IMR-90 (cell line): ENCODE measurements around the gene LY6G6F. TPM values are rescaled to one million over a fixed set of nuclear protein-coding genes. Genes with fewer than 3 reads are reported as not detected.
A peak's percentile ranks its signal among the peaks of the same experiment; 100 is the strongest.

ENCODE experiments used
- ATAC-seq: fragments of 200-7000 bp; cut with Tn5 transposase; 2 replicates; pipeline ENCODE4 v1.9.1; 2020; ENCODE audit warnings: low read depth, mild to moderate bottlenecking, moderate library complexity
- BruUV-seq: library from RNA; stranded (reverse); fragments of 400-500 nt; replicated peaks from 2 replicates; lab custom pipeline; 2021; lab: Mats Ljungman, UMichigan
- CTCF ChIA-PET: fragments of 300-600 bp; formaldehyde crosslinking; extraction: SDS; loops from one replicate; lab custom pipeline; 2021; ENCODE audit warnings: antibody characterized with exemption; lab: Yijun Ruan, JAX
- POLR2A ChIA-PET: fragments of 300-600 bp; sonication (Branson Sonifier 250); formaldehyde crosslinking; loops from one replicate; lab custom pipeline; 2022; ENCODE audit warnings: antibody characterized with exemption; ENCODE audit not compliant: unreplicated experiment; lab: Charles Lee
- DNase-seq: peaks from one replicate; pipeline ENCODE4 v3.0.0; 2013
- H2AFZ ChIP-seq: replicated peaks from 2 replicates; pipeline ENCODE3; 2013; ENCODE audit warnings: low read length, mild to moderate bottlenecking; ENCODE audit not compliant: poor library complexity
- H2AK5ac ChIP-seq: 2 replicates; pipeline ENCODE4 v1.6.1; 2013; ENCODE audit warnings: low read depth, low read length, inconsistent platforms
- H2AK9ac ChIP-seq: replicated peaks from 2 replicates; pipeline ENCODE3; 2013; ENCODE audit warnings: mild to moderate bottlenecking, low read depth, low read length, moderate library complexity; ENCODE audit not compliant: poor library complexity
- H2BK120ac ChIP-seq: 2 replicates; pipeline ENCODE4 v1.6.1; 2013; ENCODE audit warnings: low read depth, low read length, inconsistent platforms
- H2BK15ac ChIP-seq: 3 replicates; pipeline ENCODE4 v1.6.1; 2013; ENCODE audit warnings: low read depth, low read length, inconsistent platforms
- H2BK20ac ChIP-seq: 2 replicates; pipeline ENCODE4 v1.6.1; 2013; ENCODE audit warnings: low read depth, mild to moderate bottlenecking, inconsistent platforms, low read length, moderate library complexity
- H2BK5ac ChIP-seq: 2 replicates; pipeline ENCODE4 v1.6.1; 2013; ENCODE audit warnings: mild to moderate bottlenecking, low read depth, low read length, inconsistent platforms; ENCODE audit not compliant: poor library complexity, severe bottlenecking
- H3K14ac ChIP-seq: replicated peaks from 2 replicates; pipeline ENCODE4 v1.6.1; 2013; ENCODE audit warnings: low read depth, low read length, inconsistent platforms
- H3K18ac ChIP-seq: 2 replicates; pipeline ENCODE4 v1.6.1; 2013; ENCODE audit warnings: low read depth, low read length, control low read depth
- H3K23ac ChIP-seq: 2 replicates; pipeline ENCODE4 v1.6.1; 2013; ENCODE audit warnings: low read depth, low read length, inconsistent platforms
- H3K27ac ChIP-seq: 2 replicates; pipeline ENCODE4 v1.5.1; 2013; ENCODE audit warnings: mild to moderate bottlenecking, control low read depth, low read length; ENCODE audit not compliant: insufficient read depth
- H3K27me3 ChIP-seq: 2 replicates; pipeline ENCODE4 v1.6.1; 2013; ENCODE audit warnings: low read length; ENCODE audit not compliant: control insufficient read depth, insufficient read depth
- H3K36me3 ChIP-seq: 2 replicates; pipeline ENCODE4 v1.6.1; 2013; ENCODE audit warnings: low read length, mixed read lengths; ENCODE audit not compliant: control insufficient read depth, insufficient read depth
- H3K4ac ChIP-seq: 2 replicates; pipeline ENCODE4 v1.6.1; 2013; ENCODE audit warnings: low read depth, low read length, inconsistent platforms
- H3K4me1 ChIP-seq: 2 replicates; pipeline ENCODE4 v1.6.1; 2013; ENCODE audit warnings: low read length, mixed read lengths; ENCODE audit not compliant: control insufficient read depth, insufficient read depth
- H3K4me2 ChIP-seq: 2 replicates; pipeline ENCODE4 v1.6.1; 2013; ENCODE audit warnings: low read depth, mild to moderate bottlenecking, control low read depth, low read length, moderate library complexity
- H3K4me3 ChIP-seq: 2 replicates; pipeline ENCODE4 v1.5.1; 2013; ENCODE audit warnings: low read depth, mild to moderate bottlenecking, control low read depth, low read length, moderate library complexity; ENCODE audit not compliant: insufficient read depth
- H3K56ac ChIP-seq: 2 replicates; pipeline ENCODE4 v1.6.1; 2013; ENCODE audit warnings: low read length, inconsistent platforms; ENCODE audit not compliant: insufficient read depth; ENCODE audit errors: extremely low read depth
- H3K79me1 ChIP-seq, 2 experiments: 2 replicates each; pipeline ENCODE4 v1.6.1; 2013; ENCODE audit warnings: low read length in 2 of 2, inconsistent platforms in 1 of 2, low read depth in 1 of 2
- H3K9ac ChIP-seq: 2 replicates; pipeline ENCODE4 v1.6.1; 2013; ENCODE audit warnings: low read depth, low read length, control low read depth
- H3K9me1 ChIP-seq: 2 replicates; pipeline ENCODE4 v1.6.1; 2013; ENCODE audit warnings: low read length, inconsistent platforms; ENCODE audit not compliant: insufficient read depth
- H3K9me3 ChIP-seq: 2 replicates; pipeline ENCODE4 v1.6.1; 2013; ENCODE audit warnings: low read length; ENCODE audit not compliant: control insufficient read depth, insufficient read depth
- H4K20me1 ChIP-seq: 2 replicates; pipeline ENCODE4 v1.6.1; 2013; ENCODE audit warnings: low read length, inconsistent platforms; ENCODE audit not compliant: insufficient read depth
- H4K5ac ChIP-seq: 2 replicates; pipeline ENCODE4 v1.6.1; 2013; ENCODE audit warnings: mild to moderate bottlenecking, low read depth, low read length, control low read depth
- H4K8ac ChIP-seq, 2 experiments: 2 replicates each; pipeline ENCODE4 v1.6.1; 2013; ENCODE audit warnings: low read depth in 2 of 2, low read length in 2 of 2, control low read depth in 1 of 2, inconsistent platforms in 1 of 2
- H4K91ac ChIP-seq: 2 replicates; pipeline ENCODE4 v1.6.1; 2013; ENCODE audit warnings: low read depth, low read length, inconsistent platforms; ENCODE audit not compliant: insufficient read depth
- BHLHE40 ChIP-seq: fragments of 150-350 bp; IDR thresholded peaks from 2 replicates; pipeline ENCODE4 v1.6.1; 2016; ENCODE audit warnings: mild to moderate bottlenecking, low read depth, low read length
- CEBPB ChIP-seq: IDR thresholded peaks from 2 replicates; pipeline ENCODE4 v1.6.1; 2012; ENCODE audit warnings: low read depth, low read length, improper control_type of control experiment
- CHD1 ChIP-seq: IDR thresholded peaks from 2 replicates; pipeline ENCODE4 v1.6.1; 2012; ENCODE audit warnings: low read depth, low read length, improper control_type of control experiment
- MAZ ChIP-seq: IDR thresholded peaks from 2 replicates; pipeline ENCODE4 v1.6.1; 2012; ENCODE audit warnings: low read depth, mild to moderate bottlenecking, low read length, improper control_type of control experiment, moderate library complexity, borderline replicate concordance
- MXI1 ChIP-seq: IDR thresholded peaks from 2 replicates; pipeline ENCODE4 v1.6.1; 2012; ENCODE audit warnings: low read depth, mild to moderate bottlenecking, low read length, moderate library complexity, borderline replicate concordance
- USF2 ChIP-seq: fragments of 150-350 bp; IDR thresholded peaks from 2 replicates; pipeline ENCODE4 v1.6.1; 2017; ENCODE audit warnings: mild to moderate bottlenecking, antibody characterized with exemption, low read length, low read depth
- WGBS, 2 experiments: methylation state at CpG; one replicate each; pipeline versions ENCODE4 v1.1.5 to v1.1.7; 2013; ENCODE audit warnings: missing lambda C conversion rate in 2 of 2; ENCODE audit not compliant: insufficient read length in 1 of 2; ENCODE audit errors: extremely low coverage in 2 of 2; 5-methylcytosine and 5-hydroxymethylcytosine counted together
- dilution Hi-C: fragments of 300-500 bp; cut with HindIII; formaldehyde crosslinking; loops from one replicate; pipeline ENCODE4 v1.14.3; 2018; ENCODE audit warnings: low sequenced_read_pairs; ENCODE audit not compliant: unreplicated experiment
- in situ Hi-C: fragments of 300-500 bp; cut with MboI; formaldehyde crosslinking; loops from 3 replicates; pipeline ENCODE4 v1.14.3; 2019; ENCODE audit warnings: low sequenced_read_pairs, inconsistent platforms, mixed read lengths
- intact Hi-C: fragments of 100-400 bp; cut with micrococcal nuclease; formaldehyde crosslinking; loops from 2 replicates; pipeline ENCODE4 v1.10.0; 2022
- polyA plus RNA-seq, 3 experiments: library from polyadenylated mRNA; depleted of rRNA; stranded (reverse); fragments of >200 nt; gene quantifications; 2 replicates each; pipeline ENCODE4 v1.2.3, GENCODE V29; 2012; ENCODE audit warnings: low replicate concordance in 1 of 3
- total RNA-seq: library from RNA; depleted of rRNA; stranded (reverse); fragments of >200 nt; gene quantifications from 2 replicates; pipeline ENCODE4 v1.2.3, GENCODE V29; 2012

LY6G6F gene
- total and polyA plus RNA-seq, 2 of the 4 experiments (the other 2 are of a cell fraction): not detected

DNA sequence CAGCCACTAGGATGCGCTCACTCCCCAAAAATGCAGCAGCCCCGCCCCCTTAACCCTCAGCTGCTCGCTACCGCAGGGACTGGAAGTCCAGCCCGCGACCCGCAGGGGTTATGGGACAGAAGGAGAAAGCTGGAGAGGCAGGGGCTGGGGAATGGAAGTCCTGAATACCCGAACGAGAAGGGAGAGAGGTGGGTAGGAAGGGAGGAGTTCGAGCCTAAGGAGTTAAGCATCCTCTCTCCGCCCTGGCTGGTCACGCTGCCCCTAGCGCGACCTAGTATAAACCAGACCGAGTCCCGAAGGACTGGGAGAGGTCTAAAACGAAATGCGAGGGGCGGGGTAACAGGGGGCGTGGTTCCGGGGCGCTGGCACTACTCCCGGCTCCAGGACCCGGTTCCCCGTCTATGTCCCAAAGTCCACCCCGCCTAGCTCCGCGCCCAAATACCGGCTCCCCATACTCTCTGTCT, 22.9 kb downstream of the LY6G6F start (continued):
- TF ChIP-seq CEBPB (no peak), BHLHE40 (no peak)

DNA sequence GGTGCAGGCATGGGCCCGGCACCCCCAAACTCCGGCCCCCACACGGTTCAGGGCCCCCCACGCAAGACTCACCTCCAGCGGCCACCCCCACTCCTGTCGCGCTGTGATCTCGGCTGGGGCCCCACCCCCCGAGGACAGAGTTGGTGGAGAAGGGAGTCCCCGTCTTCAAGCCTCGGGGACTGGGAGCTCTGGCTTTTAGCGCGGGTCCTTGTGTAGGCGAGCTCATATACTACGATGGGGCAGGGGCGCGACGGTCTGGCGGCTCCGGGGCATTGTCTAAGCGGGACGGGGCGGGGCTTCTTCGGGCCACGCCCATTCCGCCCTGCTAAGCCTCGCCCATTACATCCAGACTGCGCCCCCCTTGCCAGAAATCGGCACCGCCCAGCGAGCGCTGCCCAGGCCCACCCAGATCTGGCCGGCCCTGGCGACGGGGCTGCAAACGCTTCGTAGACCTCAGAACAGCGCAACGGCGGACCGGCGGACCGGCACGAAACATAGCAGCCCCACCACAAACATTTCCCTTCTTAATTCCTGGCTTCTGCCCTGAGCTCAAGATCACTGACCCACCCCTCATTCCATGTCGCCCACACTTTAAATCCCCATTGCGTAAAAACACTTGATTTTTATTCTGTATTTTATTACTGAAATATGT, 23.4 kb downstream of the LY6G6F start:
- Histone ChIP-seq H2BK15ac (no peak overlapping the region), H2AK9ac (peak overlapping the region; percentile 99), H3K27ac (peak overlapping the region; percentile 85), H4K5ac (peak overlapping the region; percentile 50; the same call in 1 of the 2 replicates), H3K4me1 (peaks cover 7% of the 10 kb centered on the region), H4K91ac (peak overlapping the region; percentile 56; the same call in 1 of the 2 replicates), H4K8ac (peak overlapping the region in 1 of 2 experiments; percentile 75; a peak in 2 of 4 replicates), H3K14ac (peak overlapping the region; percentile 75), H3K23ac (no peak overlapping the region), H2AFZ (peak overlapping the region; percentile 96), H3K79me1 (peaks cover 0 to 54% of the 10 kb centered on the region in 2 experiments; a peak in 3 of 4 replicates), H4K20me1 (peaks cover 37% of the 10 kb centered on the region), H3K4me2 (peak overlapping the region; percentile 63), H3K27me3 (no peaks in the 10 kb centered on the region), H3K36me3 (peaks cover 50% of the 10 kb centered on the region), H2BK5ac (peak overlapping the region; percentile 83), H3K9ac (peak overlapping the region; percentile 81), H3K4ac (peak overlapping the region; percentile 92), H3K9me3 (no peaks in the 10 kb centered on the region), H3K9me1 (peaks cover 5% of the 10 kb centered on the region), H3K4me3 (peak overlapping the region; percentile 85), H2BK120ac (0 out of 2 replicates have a peak overlapping the region, but pooled peaks have one; percentile 6), H2AK5ac (peak overlapping the region; percentile 53), H3K56ac (no peak overlapping the region; the same call in 1 of the 2 replicates), H3K18ac (peak overlapping the region; percentile 18; the same call in 1 of the 2 replicates), H2BK20ac (no peak overlapping the region)
- CTCF ChIA-PET: interaction anchor here (0.7 to 0.9 kb wide), 2 partner anchors 20 to 41 kb away, joined by 3 read pairs; no protein-coding TSS in a partner anchor
- WGBS, 2 experiments: 2% methylated on average over 11 of the region's 46 CpGs; no CpG with 5 or more reads in 1 of the 2 experiments
- intact Hi-C loops (loop anchor here (2.0 kb wide), 3 partner anchors 27 to 101 kb away; partner anchors contain the start of genes ABHD16A and LY6G5C), dilution Hi-C loops (no loop called here), in situ Hi-C loops (no loop called here)
- POLR2A ChIA-PET: interaction anchor here (0.6 to 1.0 kb wide), 5 partner anchors 25 to 190 kb away, joined by 3 to 11 read pairs (median 3); partner anchors contain the start of gene HSPA1B
- peak; percentile 85 for DNase-seq
- ATAC-seq: peak; percentile 82
- no peak for TF ChIP-seq USF2
- TF ChIP-seq MAZ: no peak; the same call in 1 of the 2 replicates
- TF ChIP-seq CHD1: no peak
- 0 out of 2 replicates have a peak, but pooled peaks have one; percentile 17 for TF ChIP-seq MXI1
- no peak for TF ChIP-seq CEBPB
- no TSS peak for BruUV-seq
